Measurements from ENCODE around the gene GMDS. TPM values are rescaled to one million over a fixed set of nuclear protein-coding genes. Genes with fewer than 3 reads are reported as not detected.

The GMDS gene
- total and polyA plus RNA-seq, 2 donors (not counting 3 experiments of a cell fraction or from before 2014, with no cell fraction given) = 9.8 to 23.5 TPM

GRCh38 chr6:1915226-1915625 is 330.2 kb downstream of the GMDS start:
- Histone ChIP-seq H3K9ac (replicated peaks; ENCODE audit: extremely low read depth, insufficient read depth, low read length) (no peak overlapping the region), H3K79me2 (ENCODE audit: control insufficient read depth, insufficient read depth, low read length) (no peaks in the 10 kb centered on the region), H3K4me1 (ENCODE audit: control insufficient read depth, extremely low read depth, insufficient read depth, low read length) (peaks cover 30% of the 10 kb centered on the region), H3K27me3 (ENCODE audit: control insufficient read depth in 2 of 2, insufficient read depth in 2 of 2, low read length in 2 of 2) (no peaks in the 10 kb centered on the region), H3K9me1 (replicated peaks; ENCODE audit: control insufficient read depth, extremely low read depth, insufficient read depth, low read length) (no peaks in the 10 kb centered on the region), H3K4me3 (replicated peaks in 1 of 3; ENCODE audit: insufficient read depth in 1 of 3, low read depth in 1 of 3, low read length in 3 of 3) (no peak overlapping the region), H3K27ac (ENCODE audit: insufficient read depth, low read depth, low read length) (no peak overlapping the region), H2AFZ (ENCODE audit: low read depth, low read length) (no peak overlapping the region), H4K20me1 (replicated peaks; ENCODE audit: control insufficient read depth, extremely low read depth, insufficient read depth, low read length) (no peaks in the 10 kb centered on the region), H3K4me2 (ENCODE audit: insufficient read depth, low read length) (no peak overlapping the region), H3K36me3 (ENCODE audit: control insufficient read depth in 2 of 2, extremely low read depth in 1 of 2, insufficient read depth in 2 of 2, low read length in 2 of 2) (no peaks in the 10 kb centered on the region), H3K9me3 (replicated peaks; ENCODE audit: control insufficient read depth, insufficient read depth, low read length) (no peaks in the 10 kb centered on the region)
- no peak for TF ChIP-seq EZH2 (IDR thresholded peaks at IDR 0.05; ENCODE audit: borderline replicate concordance, low read depth, low read length, severe bottlenecking)
- no TSS peak for BruUV-seq (replicated peaks)
- dilution Hi-C loops (cut with MboI; ENCODE audit: extremely low pct_ligation_motif_present, low sequenced_read_pairs) = no loop called here
- DNase-seq (ENCODE audit: low read depth, low spot score) (no peak), FAIRE-seq (no peak)
- intact Hi-C loops (cut with micrococcal nuclease) = loop anchor here (10.0 kb wide), 1 partner anchor 720 kb away; no protein-coding TSS in a partner anchor
- POLR2A ChIA-PET = no interaction called here
- CTCF ChIA-PET = interaction anchor here (1.0 kb wide), 1 partner anchor 8 kb away, joined by 3 read pairs; no protein-coding TSS in a partner anchor

DNA sequence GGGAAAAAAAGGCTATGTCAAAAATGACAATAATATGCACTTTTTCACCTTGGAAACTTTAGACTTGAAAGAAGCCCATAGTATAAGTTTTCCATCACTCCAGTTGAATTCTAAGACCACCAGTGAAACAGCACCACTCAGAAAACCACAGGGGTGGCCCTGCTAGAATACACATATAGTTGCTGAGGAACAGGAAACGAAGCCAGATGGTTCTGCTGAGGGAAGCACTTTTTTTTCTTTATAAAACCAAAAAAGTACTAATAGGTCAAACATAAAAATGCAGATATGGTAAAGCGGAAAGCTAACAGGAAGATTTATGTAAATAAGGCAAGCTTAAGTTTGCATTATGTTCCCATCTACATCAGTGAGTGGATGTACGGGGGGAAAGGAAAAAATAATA is 331.8 kb downstream of the GMDS start:
- no peak overlapping the region for H3K4me3 ChIP-seq (replicated peaks in 1 of 3; ENCODE audit: insufficient read depth in 1 of 3, low read depth in 1 of 3, low read length in 3 of 3)
- TF ChIP-seq FOS (IDR thresholded peaks at IDR 0.05; ENCODE audit: borderline replicate concordance, insufficient read depth, low read length) = no peak
- TF ChIP-seq, protein P1, sequence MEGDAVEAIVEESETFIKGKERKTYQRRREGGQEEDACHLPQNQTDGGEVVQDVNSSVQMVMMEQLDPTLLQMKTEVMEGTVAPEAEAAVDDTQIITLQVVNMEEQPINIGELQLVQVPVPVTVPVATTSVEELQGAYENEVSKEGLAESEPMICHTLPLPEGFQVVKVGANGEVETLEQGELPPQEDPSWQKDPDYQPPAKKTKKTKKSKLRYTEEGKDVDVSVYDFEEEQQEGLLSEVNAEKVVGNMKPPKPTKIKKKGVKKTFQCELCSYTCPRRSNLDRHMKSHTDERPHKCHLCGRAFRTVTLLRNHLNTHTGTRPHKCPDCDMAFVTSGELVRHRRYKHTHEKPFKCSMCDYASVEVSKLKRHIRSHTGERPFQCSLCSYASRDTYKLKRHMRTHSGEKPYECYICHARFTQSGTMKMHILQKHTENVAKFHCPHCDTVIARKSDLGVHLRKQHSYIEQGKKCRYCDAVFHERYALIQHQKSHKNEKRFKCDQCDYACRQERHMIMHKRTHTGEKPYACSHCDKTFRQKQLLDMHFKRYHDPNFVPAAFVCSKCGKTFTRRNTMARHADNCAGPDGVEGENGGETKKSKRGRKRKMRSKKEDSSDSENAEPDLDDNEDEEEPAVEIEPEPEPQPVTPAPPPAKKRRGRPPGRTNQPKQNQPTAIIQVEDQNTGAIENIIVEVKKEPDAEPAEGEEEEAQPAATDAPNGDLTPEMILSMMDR (IDR thresholded peaks at IDR 0.05; ENCODE audit: extremely low read depth in 1 of 2, insufficient read depth in 1 of 2, low read depth in 1 of 2, low read length in 2 of 2) = no peak
- no peak for TF ChIP-seq GATA2 (IDR thresholded peaks at IDR 0.05; ENCODE audit: insufficient read depth, insufficient read length, low read depth, low read length)
- no peak for TF ChIP-seq EZH2 (IDR thresholded peaks at IDR 0.05; ENCODE audit: borderline replicate concordance, low read depth, low read length, severe bottlenecking)
- no peak for TF ChIP-seq POLR2A (IDR thresholded peaks at IDR 0.05; ENCODE audit: low read depth, low read length)
- TF ChIP-seq POLR2AphosphoS5 (IDR thresholded peaks at IDR 0.05; ENCODE audit: insufficient read depth, low read depth, low read length) = no peak
- no peak for TF ChIP-seq MYC (IDR thresholded peaks at IDR 0.05; ENCODE audit: low read depth, low read length)
- TF ChIP-seq, protein P2, sequence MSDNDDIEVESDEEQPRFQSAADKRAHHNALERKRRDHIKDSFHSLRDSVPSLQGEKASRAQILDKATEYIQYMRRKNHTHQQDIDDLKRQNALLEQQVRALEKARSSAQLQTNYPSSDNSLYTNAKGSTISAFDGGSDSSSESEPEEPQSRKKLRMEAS (IDR thresholded peaks at IDR 0.05; ENCODE audit: insufficient read depth, insufficient read length) = no peak
- no peak for TF ChIP-seq JUN (IDR thresholded peaks at IDR 0.05; ENCODE audit: borderline replicate concordance, insufficient read depth, insufficient read length, low read depth)
- POLR2A ChIA-PET = no interaction called here
- H3K27ac ChIP-seq (ENCODE audit: insufficient read depth, low read depth, low read length) = no peak overlapping the region
- H3K9ac ChIP-seq (replicated peaks; ENCODE audit: extremely low read depth, insufficient read depth, low read length) = no peak overlapping the region
- intact Hi-C loops (cut with micrococcal nuclease) = loop anchor here (10.0 kb wide), 1 partner anchor 721 kb away; no protein-coding TSS in a partner anchor
- no peaks in the 10 kb centered on the region for H4K20me1 ChIP-seq (replicated peaks; ENCODE audit: control insufficient read depth, extremely low read depth, insufficient read depth, low read length)
- dilution Hi-C loops (cut with MboI; ENCODE audit: extremely low pct_ligation_motif_present, low sequenced_read_pairs) = no loop called here
- H3K9me3 ChIP-seq (replicated peaks; ENCODE audit: control insufficient read depth, insufficient read depth, low read length) = no peaks in the 10 kb centered on the region
- DNase-seq (ENCODE audit: low read depth, low spot score) = no peak
- BruUV-seq (replicated peaks) = no TSS peak
- no peak overlapping the region for H2AFZ ChIP-seq (ENCODE audit: low read depth, low read length)
- H3K4me1 ChIP-seq (ENCODE audit: control insufficient read depth, extremely low read depth, insufficient read depth, low read length) = peaks cover 46% of the 10 kb centered on the region
- no peak for FAIRE-seq
- H3K4me2 ChIP-seq (ENCODE audit: insufficient read depth, low read length) = no peak overlapping the region
- no peaks in the 10 kb centered on the region for H3K36me3 ChIP-seq (ENCODE audit: control insufficient read depth in 2 of 2, extremely low read depth in 1 of 2, insufficient read depth in 2 of 2, low read length in 2 of 2)
- CTCF ChIA-PET = no interaction called here
- no peaks in the 10 kb centered on the region for H3K79me2 ChIP-seq (ENCODE audit: control insufficient read depth, insufficient read depth, low read length)
- H3K9me1 ChIP-seq (replicated peaks; ENCODE audit: control insufficient read depth, extremely low read depth, insufficient read depth, low read length) = no peaks in the 10 kb centered on the region
- no peaks in the 10 kb centered on the region for H3K27me3 ChIP-seq (ENCODE audit: control insufficient read depth in 2 of 2, insufficient read depth in 2 of 2, low read length in 2 of 2)

Measured in endothelial cell of umbilical vein (primary cell).